H9 (cell line): ENCODE data around the gene IL17REL. TPM values are rescaled to one million over a fixed set of nuclear protein-coding genes. Genes with fewer than 3 reads are reported as not detected.

Source experiments
- DNase-seq: peaks from one replicate; pipeline ENCODE4 v3.0.0-alpha.2; 2017
- H2AFZ ChIP-seq: one replicate; pipeline ENCODE4 v1.6.1; 2013; ENCODE audit warnings: mild to moderate bottlenecking, low read length, control low read depth, moderate library complexity
- H2AK5ac ChIP-seq: 2 replicates; pipeline ENCODE4 v1.6.1; 2013; ENCODE audit warnings: low read length, control low read depth, mixed read lengths; ENCODE audit not compliant: insufficient read length
- H2BK120ac ChIP-seq: one replicate; pipeline ENCODE4 v1.6.1; 2013; ENCODE audit warnings: low read depth, mild to moderate bottlenecking, low read length, control low read depth, inconsistent platforms; ENCODE audit not compliant: poor library complexity, severe bottlenecking
- H2BK12ac ChIP-seq: 2 replicates; pipeline ENCODE4 v1.6.1; 2013; ENCODE audit warnings: low read length, control low read depth, mixed read lengths, low read depth; ENCODE audit not compliant: insufficient read length
- H2BK15ac ChIP-seq: 2 replicates; pipeline ENCODE4 v1.6.1; 2013; ENCODE audit warnings: low read depth, low read length, control low read depth
- H2BK20ac ChIP-seq: one replicate; pipeline ENCODE4 v1.6.1; 2013; ENCODE audit warnings: low read depth, mild to moderate bottlenecking, low read length, control low read depth, inconsistent platforms; ENCODE audit not compliant: poor library complexity, severe bottlenecking
- H2BK5ac ChIP-seq: 2 replicates; pipeline ENCODE4 v1.6.1; 2013; ENCODE audit warnings: low read length, control low read depth, mixed read lengths; ENCODE audit not compliant: insufficient read length
- H3K14ac ChIP-seq: 2 replicates; pipeline ENCODE4 v1.6.1; 2013; ENCODE audit warnings: low read length, control low read depth; ENCODE audit not compliant: insufficient read depth
- H3K18ac ChIP-seq: 2 replicates; pipeline ENCODE4 v1.6.1; 2013; ENCODE audit warnings: low read depth, mild to moderate bottlenecking, mixed read lengths, low read length, control low read depth; ENCODE audit not compliant: insufficient read length
- H3K23ac ChIP-seq: 2 replicates; pipeline ENCODE4 v1.6.1; 2013; ENCODE audit warnings: low read length, control low read depth, mixed read lengths, low read depth; ENCODE audit not compliant: insufficient read length
- H3K23me2 ChIP-seq: 2 replicates; pipeline ENCODE4 v1.6.1; 2013; ENCODE audit warnings: low read depth, mild to moderate bottlenecking, mixed read lengths, low read length, control low read depth; ENCODE audit not compliant: insufficient read length, poor library complexity, severe bottlenecking
- H3K27ac ChIP-seq: 2 replicates; pipeline ENCODE4 v1.5.1; 2013; ENCODE audit warnings: low read length, control low read depth, mixed read lengths, low read depth; ENCODE audit not compliant: insufficient read length
- H3K27me3 ChIP-seq: 2 replicates; pipeline ENCODE4 v1.6.1; 2013; ENCODE audit warnings: low read length, control low read depth, inconsistent platforms; ENCODE audit not compliant: insufficient read depth
- H3K4ac ChIP-seq: 2 replicates; pipeline ENCODE4 v1.6.1; 2013; ENCODE audit warnings: low read depth, mild to moderate bottlenecking, control low read depth, inconsistent platforms, low read length, moderate library complexity
- H3K4me1 ChIP-seq: 2 replicates; pipeline ENCODE4 v1.6.1; 2013; ENCODE audit warnings: low read length, control low read depth, inconsistent platforms; ENCODE audit not compliant: insufficient read depth
- H3K4me2 ChIP-seq: 2 replicates; pipeline ENCODE4 v1.6.1; 2013; ENCODE audit warnings: low read length, control low read depth, mixed read lengths; ENCODE audit not compliant: insufficient read length, insufficient read depth
- H3K56ac ChIP-seq: 2 replicates; pipeline ENCODE4 v1.6.1; 2013; ENCODE audit warnings: low read depth, mild to moderate bottlenecking, mixed read lengths, low read length, control low read depth; ENCODE audit not compliant: insufficient read length
- H3K79me1 ChIP-seq: 2 replicates; pipeline ENCODE4 v1.6.1; 2013; ENCODE audit warnings: low read depth, mild to moderate bottlenecking, moderate library complexity, low read length, control low read depth, inconsistent platforms; ENCODE audit not compliant: insufficient read depth, poor library complexity, severe bottlenecking
- H3K79me2 ChIP-seq: 2 replicates; pipeline ENCODE4 v1.6.1; 2013; ENCODE audit warnings: low read length, control low read depth, inconsistent platforms; ENCODE audit not compliant: insufficient read depth
- H3K9ac ChIP-seq: 2 replicates; pipeline ENCODE4 v1.6.1; 2013; ENCODE audit warnings: low read length, control low read depth, mixed read lengths; ENCODE audit not compliant: insufficient read length; ENCODE audit errors: extremely low read depth
- H3K9me3 ChIP-seq: one replicate; pipeline ENCODE4 v1.6.1; 2013; ENCODE audit warnings: low read depth, low read length, inconsistent platforms; ENCODE audit not compliant: control insufficient read depth
- H3T11ph ChIP-seq: one replicate; pipeline ENCODE4 v1.6.1; 2013; ENCODE audit warnings: mild to moderate bottlenecking, low read length, control low read depth, inconsistent platforms
- H4K20me1 ChIP-seq: one replicate; pipeline ENCODE4 v1.6.1; 2013; ENCODE audit not compliant: control insufficient read depth, insufficient read length, insufficient read depth
- H4K5ac ChIP-seq: 2 replicates; pipeline ENCODE4 v1.6.1; 2013; ENCODE audit warnings: low read depth, mild to moderate bottlenecking, mixed read lengths, low read length, control low read depth; ENCODE audit not compliant: insufficient read length
- H4K8ac ChIP-seq: replicated peaks from 2 replicates; pipeline ENCODE4 v1.6.1; 2013; ENCODE audit warnings: low read length, control low read depth, mixed read lengths, low read depth; ENCODE audit not compliant: insufficient read length
- H4K91ac ChIP-seq: 2 replicates; pipeline ENCODE4 v1.6.1; 2013; ENCODE audit warnings: low read depth, mild to moderate bottlenecking, moderate library complexity, mixed read lengths, low read length, control low read depth; ENCODE audit not compliant: insufficient read length
- H3K27ac Mint-ChIP-seq, 3 experiments: 2 replicates in 2 of 3; 3 replicates in 1 of 3; pipeline ENCODE4 v1.8.0; 2020 to 2021; ENCODE audit warnings: mixed read lengths in 3 of 3, mild to moderate bottlenecking in 1 of 3, moderate library complexity in 1 of 3
- H3K27me3 Mint-ChIP-seq: 2 replicates; pipeline ENCODE4 v1.8.0; 2021; ENCODE audit warnings: low read depth, mild to moderate bottlenecking, moderate library complexity, mixed read lengths
- H3K36me3 Mint-ChIP-seq, 3 experiments: 2 replicates in 2 of 3; 3 replicates in 1 of 3; pipeline ENCODE4 v1.8.0; 2020 to 2021; ENCODE audit warnings: low read depth in 3 of 3, mixed read lengths in 3 of 3; ENCODE audit not compliant: insufficient read depth in 1 of 3
- H3K4me1 Mint-ChIP-seq, 2 experiments: 2 replicates each; pipeline ENCODE4 v1.8.0; 2020; ENCODE audit warnings: mixed read lengths in 2 of 2
- H3K4me3 Mint-ChIP-seq, 2 experiments: 2 replicates in 1 of 2; 3 replicates in 1 of 2; pipeline ENCODE4 v1.8.0; 2020 to 2021; ENCODE audit warnings: mild to moderate bottlenecking in 2 of 2, mixed read lengths in 2 of 2, moderate library complexity in 1 of 2
- H3K9me3 Mint-ChIP-seq, 2 experiments: 2 replicates in 1 of 2; 3 replicates in 1 of 2; pipeline ENCODE4 v1.8.0; 2020; ENCODE audit warnings: mild to moderate bottlenecking in 2 of 2, mixed read lengths in 2 of 2, moderate library complexity in 1 of 2
- WGBS: extraction: QIAGEN DNeasy Blood & Tissue Kit; methylation state at CpG from one replicate; pipeline ENCODE4 v1.1.7; 2013; ENCODE audit warnings: missing lambda C conversion rate, low lambda C conversion rate, mixed read lengths; ENCODE audit not compliant: insufficient read length; ENCODE audit errors: extremely low coverage; 5-methylcytosine and 5-hydroxymethylcytosine counted together
- total RNA-seq: library from RNA; stranded (reverse); gene quantifications from 2 replicates; pipeline ENCODE4 v1.2.1, GENCODE V29; 2021
- TF ChIP-seq, protein P1 (sequence below): fragments of 200-600 bp; sonication (generic); conservative IDR thresholded peaks from 3 replicates; pipeline ENCODE4 v1.8.0; 2021; ENCODE audit warnings: antibody characterized with exemption, mild to moderate bottlenecking

The IL17REL gene
- total RNA-seq, 1 experiment from 2014 or later, result 0.20 TPM

DNA sequence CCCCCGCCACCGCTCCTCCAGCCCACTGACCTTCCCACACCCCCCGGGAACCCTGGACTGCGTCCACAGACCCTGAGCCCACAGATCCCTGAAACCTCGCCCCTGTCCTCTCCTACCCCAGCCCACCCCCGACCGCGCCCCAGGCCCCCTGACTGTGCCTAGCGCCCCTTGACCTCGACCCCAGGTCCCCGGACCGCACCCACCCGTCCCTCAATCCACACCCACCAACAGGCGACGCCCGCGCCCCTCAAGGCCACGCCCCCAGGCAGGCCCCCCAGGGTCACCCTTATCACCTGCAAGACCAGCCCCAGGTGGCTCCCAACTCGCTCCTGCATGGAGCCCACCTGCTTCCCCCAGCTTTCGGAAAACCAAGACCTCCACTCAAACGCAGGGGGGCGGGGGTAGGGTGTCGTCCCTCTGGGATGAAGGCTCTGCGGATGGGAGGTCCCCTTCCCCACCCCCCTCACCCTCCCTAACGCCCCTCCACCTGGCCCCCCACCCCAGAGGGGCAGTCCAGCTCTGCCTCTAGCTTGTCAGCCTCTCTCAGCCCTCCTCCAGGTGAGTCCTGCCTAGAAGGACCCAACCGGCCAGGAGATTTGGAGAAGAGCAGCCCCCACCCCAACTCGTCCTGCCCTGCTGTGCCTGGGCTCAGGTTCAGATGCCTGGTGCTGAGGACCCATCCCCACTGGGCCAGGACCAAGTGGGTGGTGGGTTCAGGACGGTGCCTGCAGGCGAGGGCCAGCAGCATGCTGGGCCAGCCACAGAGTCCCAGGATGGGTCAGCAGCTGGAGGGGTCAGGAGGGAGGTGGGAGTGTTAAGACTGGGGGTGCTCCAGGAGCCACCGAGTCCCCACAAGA lies 3.1 kb upstream of the IL17REL start:
- no peaks in the 10 kb centered on the region for H3K36me3 Mint-ChIP-seq

More for the DNA sequence above, 3.1 kb upstream of the IL17REL start:
- no peak overlapping the region for H3K27ac ChIP-seq
- no peak overlapping the region for H3K4me2 ChIP-seq
- no peaks in the 10 kb centered on the region for H3K4me1 ChIP-seq
- H3K27me3 Mint-ChIP-seq, result peaks cover 59% of the 10 kb centered on the region
- no peaks in the 10 kb centered on the region for H4K20me1 ChIP-seq
- H3K23ac ChIP-seq, result no peak overlapping the region
- WGBS, result no CpG with 5 or more reads among the region's 30 CpGs
- H3K4me1 Mint-ChIP-seq, result peaks cover 5 to 14% of the 10 kb centered on the region in 2 experiments; a peak in 3 of 4 replicates
- H3K27me3 ChIP-seq, result peaks cover 12% of the 10 kb centered on the region; the same call in 1 of the 2 replicates
- H3K9me3 ChIP-seq, result peaks cover 5% of the 10 kb centered on the region
- H3K23me2 ChIP-seq, result peaks cover 4% of the 10 kb centered on the region
- H2BK12ac ChIP-seq, result no peak overlapping the region
- H3K9ac ChIP-seq, result no peak overlapping the region
- no peak overlapping the region for H2BK15ac ChIP-seq
- H3K56ac ChIP-seq, result no peak overlapping the region
- no peak overlapping the region for H3T11ph ChIP-seq
- no peak overlapping the region for H3K27ac Mint-ChIP-seq
- H4K5ac ChIP-seq, result no peak overlapping the region
- H3K4ac ChIP-seq, result no peak overlapping the region
- peak; percentile 30 for DNase-seq
- H2BK20ac ChIP-seq, result no peak overlapping the region
- no peak overlapping the region for H2AFZ ChIP-seq
- H3K18ac ChIP-seq, result no peak overlapping the region
- H2BK5ac ChIP-seq, result no peak overlapping the region
- H2AK5ac ChIP-seq, result no peak overlapping the region
- H3K14ac ChIP-seq, result no peak overlapping the region
- no peak overlapping the region for H3K4me3 Mint-ChIP-seq
- H3K79me1 ChIP-seq, result no peaks in the 10 kb centered on the region
- H4K8ac ChIP-seq, result no peak overlapping the region
- no peak overlapping the region for H4K91ac ChIP-seq
- no peaks in the 10 kb centered on the region for H3K79me2 ChIP-seq
- TF ChIP-seq, protein P1, sequence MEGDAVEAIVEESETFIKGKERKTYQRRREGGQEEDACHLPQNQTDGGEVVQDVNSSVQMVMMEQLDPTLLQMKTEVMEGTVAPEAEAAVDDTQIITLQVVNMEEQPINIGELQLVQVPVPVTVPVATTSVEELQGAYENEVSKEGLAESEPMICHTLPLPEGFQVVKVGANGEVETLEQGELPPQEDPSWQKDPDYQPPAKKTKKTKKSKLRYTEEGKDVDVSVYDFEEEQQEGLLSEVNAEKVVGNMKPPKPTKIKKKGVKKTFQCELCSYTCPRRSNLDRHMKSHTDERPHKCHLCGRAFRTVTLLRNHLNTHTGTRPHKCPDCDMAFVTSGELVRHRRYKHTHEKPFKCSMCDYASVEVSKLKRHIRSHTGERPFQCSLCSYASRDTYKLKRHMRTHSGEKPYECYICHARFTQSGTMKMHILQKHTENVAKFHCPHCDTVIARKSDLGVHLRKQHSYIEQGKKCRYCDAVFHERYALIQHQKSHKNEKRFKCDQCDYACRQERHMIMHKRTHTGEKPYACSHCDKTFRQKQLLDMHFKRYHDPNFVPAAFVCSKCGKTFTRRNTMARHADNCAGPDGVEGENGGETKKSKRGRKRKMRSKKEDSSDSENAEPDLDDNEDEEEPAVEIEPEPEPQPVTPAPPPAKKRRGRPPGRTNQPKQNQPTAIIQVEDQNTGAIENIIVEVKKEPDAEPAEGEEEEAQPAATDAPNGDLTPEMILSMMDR, result no peak
- no peak overlapping the region for H2BK120ac ChIP-seq
- no peaks in the 10 kb centered on the region for H3K9me3 Mint-ChIP-seq
